Stimulated activated naive CD4-positive, alpha-beta T cell (primary cell): Measurements from ENCODE around the gene TKTL1.
A peak's percentile ranks its signal among the peaks of the same experiment; 100 is the strongest.
"Not testable (repeated sequence)": the region's sequence is repeated elsewhere in the genome, so short reads cannot be mapped to it uniquely, and the experiment has no call there.

Experiments
- DNase-seq, 6 experiments: peaks; one replicate each; lab custom pipeline; 2025; lab: John Stamatoyannopoulos, UW

TKTL1 gene, protein sequence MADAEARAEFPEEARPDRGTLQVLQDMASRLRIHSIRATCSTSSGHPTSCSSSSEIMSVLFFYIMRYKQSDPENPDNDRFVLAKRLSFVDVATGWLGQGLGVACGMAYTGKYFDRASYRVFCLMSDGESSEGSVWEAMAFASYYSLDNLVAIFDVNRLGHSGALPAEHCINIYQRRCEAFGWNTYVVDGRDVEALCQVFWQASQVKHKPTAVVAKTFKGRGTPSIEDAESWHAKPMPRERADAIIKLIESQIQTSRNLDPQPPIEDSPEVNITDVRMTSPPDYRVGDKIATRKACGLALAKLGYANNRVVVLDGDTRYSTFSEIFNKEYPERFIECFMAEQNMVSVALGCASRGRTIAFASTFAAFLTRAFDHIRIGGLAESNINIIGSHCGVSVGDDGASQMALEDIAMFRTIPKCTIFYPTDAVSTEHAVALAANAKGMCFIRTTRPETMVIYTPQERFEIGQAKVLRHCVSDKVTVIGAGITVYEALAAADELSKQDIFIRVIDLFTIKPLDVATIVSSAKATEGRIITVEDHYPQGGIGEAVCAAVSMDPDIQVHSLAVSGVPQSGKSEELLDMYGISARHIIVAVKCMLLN

GRCh38 chrX:154295664-154296310 is at the start of gene TKTL1:
TKTL1 (plus strand) TSS chrX:154295795; CDS start chrX:154295860, 65 bp downstream.
- DNase-seq = no peak

DNA sequence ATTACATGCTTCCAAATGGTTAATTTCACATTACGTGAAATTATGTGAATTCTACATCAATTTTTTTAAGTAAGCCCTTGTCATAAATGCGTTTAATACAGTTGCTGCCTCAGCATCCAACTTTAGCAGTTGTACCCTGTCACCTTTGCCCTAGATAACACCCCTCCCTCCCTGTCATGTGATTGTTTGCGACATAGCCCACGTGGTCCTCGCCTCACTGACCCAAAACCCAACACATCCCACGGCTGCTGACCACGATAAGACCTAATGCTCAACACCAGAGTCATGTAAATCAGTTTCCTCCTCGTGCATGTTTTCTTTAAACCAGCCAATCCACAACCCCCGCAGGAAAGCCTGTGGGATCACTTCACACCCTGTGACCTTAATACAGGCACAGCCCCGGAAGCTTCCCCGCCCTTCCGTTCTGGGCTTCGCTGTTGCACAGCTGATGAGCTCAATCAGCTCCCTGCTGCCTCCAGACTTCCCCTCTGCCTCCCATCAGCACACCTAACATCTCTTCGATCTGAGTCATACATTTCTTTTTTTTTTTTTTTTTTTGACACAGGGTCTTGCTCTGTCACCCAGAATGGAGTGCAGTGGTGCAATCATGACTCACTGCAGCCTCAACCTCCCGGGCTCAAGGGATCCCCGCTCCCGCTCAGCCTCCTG is 48.1 kb upstream of the TKTL1 start:
- DNase-seq = not testable (repeated sequence)

GRCh38 chrX:154248076-154248475 is 47.5 kb upstream of the TKTL1 start:
- DNase-seq = not testable (repeated sequence)

GRCh38 chrX:154257282-154257681 is 38.3 kb upstream of the TKTL1 start, which contains the start of gene OPN1MW3:
OPN1MW3 (plus strand) TSS chrX:154257582; CDS start chrX:154257620, 38 bp downstream.
- not testable (repeated sequence) for DNase-seq

- DNase-seq = not testable (repeated sequence)
These were observed 36.9 kb upstream of the TKTL1 start for GRCh38 chrX:154258711-154259110.

GRCh38 chrX:154263072-154263471 is 32.5 kb upstream of the TKTL1 start:
- DNase-seq = not testable (repeated sequence)

GRCh38 chrX:154269245-154269644 is 26.4 kb upstream of the TKTL1 start:
- not testable (repeated sequence) for DNase-seq

DNA sequence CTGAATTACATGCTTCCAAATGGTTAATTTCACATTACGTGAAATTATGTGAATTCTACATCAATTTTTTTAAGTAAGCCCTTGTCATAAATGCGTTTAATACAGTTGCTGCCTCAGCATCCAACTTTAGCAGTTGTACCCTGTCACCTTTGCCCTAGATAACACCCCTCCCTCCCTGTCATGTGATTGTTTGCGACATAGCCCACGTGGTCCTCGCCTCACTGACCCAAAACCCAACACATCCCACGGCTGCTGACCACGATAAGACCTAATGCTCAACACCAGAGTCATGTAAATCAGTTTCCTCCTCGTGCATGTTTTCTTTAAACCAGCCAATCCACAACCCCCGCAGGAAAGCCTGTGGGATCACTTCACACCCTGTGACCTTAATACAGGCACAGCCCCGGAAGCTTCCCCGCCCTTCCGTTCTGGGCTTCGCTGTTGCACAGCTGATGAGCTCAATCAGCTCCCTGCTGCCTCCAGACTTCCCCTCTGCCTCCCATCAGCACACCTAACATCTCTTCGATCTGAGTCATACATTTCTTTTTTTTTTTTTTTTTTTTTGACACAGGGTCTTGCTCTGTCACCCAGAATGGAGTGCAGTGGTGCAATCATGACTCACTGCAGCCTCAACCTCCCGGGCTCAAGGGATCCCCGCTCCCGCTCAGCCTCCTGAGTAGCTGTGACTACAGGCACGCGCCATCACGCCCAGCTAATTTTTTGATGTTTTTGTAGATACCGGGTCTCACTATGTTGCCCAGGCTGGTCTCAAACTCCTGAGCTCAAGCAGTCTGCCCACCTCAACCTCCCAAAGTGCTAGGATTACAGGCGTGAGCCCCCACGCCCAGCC is 10.9 kb upstream of the TKTL1 start:
- not testable (repeated sequence) for DNase-seq

DNA sequence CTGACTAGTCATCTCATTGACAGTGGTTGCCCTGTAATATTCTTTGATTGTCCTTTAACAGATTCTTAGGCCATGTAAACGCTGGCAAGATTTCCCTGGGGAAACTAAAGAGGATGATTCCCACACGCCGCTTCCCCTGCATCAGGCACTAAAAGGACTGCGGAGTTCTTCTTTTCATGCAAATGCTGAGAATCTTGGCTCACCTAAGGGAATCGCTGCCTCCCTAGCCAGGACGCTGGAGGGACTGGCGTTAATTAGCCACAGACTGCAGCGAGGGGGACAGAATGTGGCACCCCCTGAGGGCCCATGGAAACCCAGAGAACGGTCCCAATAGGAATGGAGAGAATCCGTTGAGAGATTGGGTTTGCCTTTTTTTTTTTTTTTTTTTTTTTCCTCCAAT is 9.2 kb upstream of the TKTL1 start:
- DNase-seq = not testable (repeated sequence)

DNA sequence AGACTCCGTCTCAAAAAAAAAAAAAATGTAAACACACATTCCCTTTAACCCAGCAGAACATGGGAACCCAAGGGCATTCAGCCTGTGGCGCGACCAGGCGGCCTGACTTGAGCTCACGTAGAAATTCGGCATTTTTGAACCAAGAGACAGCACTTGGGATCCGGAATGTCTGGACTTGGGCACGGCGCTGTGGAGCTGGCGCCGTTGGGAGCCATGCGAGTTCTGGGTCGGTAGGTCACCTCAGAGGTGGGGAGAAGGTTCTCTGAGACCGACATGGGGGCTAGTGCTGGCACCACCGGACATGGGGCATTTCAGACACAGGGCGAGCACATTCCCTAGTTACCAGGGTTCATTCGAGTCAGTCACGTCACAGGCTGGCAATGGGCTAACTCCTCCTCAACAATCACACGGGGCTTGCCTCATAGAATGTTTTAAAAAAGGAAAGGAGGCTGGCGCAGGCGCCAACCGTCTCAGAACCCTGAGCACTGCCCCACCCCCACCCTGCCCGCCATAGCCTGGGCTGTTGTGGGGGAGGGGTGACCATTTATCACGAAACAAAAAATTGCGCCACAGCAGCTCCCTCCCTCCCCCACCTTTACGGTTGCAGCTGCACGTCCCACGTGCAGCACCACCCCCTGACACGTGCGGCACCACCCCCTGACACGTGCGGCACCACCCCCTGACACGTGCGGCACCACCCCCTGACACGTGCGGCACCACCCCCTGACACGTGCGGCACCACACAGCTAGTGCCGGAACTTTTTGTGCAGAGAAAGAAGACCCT is 612 bp upstream of the TKTL1 start, which contains the start of gene TEX28:
Gene TEX28 (minus strand): TSS at position 334 of the 784 bp plus-strand sequence. CDS start 3,007 bp downstream, outside the sequence.
- DNase-seq = no peak

- DNase-seq = no peak
These were observed 1.1 kb downstream of the TKTL1 start for GRCh38 chrX:154296731-154297130.

GRCh38 chrX:154298312-154298711 is 2.7 kb downstream of the TKTL1 start:
- no peak for DNase-seq

- no peak for DNase-seq
These were observed 5.2 kb downstream of the TKTL1 start for GRCh38 chrX:154300816-154301215.

DNA sequence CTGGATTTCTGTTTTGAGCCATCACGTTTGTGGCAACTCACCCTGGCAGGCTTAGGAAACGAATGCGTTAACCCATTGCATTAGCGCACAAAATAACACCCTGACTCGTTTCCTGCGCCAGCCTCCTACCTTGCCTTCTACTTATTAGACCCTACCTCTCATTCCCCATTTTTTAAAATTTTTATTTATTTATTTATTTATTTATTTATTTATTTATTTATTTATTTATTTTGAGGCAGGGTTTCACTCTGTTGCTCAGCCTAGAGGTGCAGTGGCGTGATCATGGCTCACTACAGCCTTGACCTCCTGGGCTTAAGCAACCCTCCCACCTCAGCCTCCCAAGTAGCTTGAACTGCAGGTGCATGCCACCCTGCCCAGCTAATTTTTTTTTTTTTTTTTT is 7.4 kb downstream of the TKTL1 start:
- DNase-seq = not testable (repeated sequence)

- no peak for DNase-seq
These were observed 7.9 kb downstream of the TKTL1 start for GRCh38 chrX:154303476-154303875.

GRCh38 chrX:154304846-154305245 is 9.3 kb downstream of the TKTL1 start:
- no peak for DNase-seq

- no peak for DNase-seq
These were observed 10.1 kb downstream of the TKTL1 start for GRCh38 chrX:154305541-154306205.

- no peak for DNase-seq
These were observed 11.6 kb downstream of the TKTL1 start for GRCh38 chrX:154307202-154307601.

DNA sequence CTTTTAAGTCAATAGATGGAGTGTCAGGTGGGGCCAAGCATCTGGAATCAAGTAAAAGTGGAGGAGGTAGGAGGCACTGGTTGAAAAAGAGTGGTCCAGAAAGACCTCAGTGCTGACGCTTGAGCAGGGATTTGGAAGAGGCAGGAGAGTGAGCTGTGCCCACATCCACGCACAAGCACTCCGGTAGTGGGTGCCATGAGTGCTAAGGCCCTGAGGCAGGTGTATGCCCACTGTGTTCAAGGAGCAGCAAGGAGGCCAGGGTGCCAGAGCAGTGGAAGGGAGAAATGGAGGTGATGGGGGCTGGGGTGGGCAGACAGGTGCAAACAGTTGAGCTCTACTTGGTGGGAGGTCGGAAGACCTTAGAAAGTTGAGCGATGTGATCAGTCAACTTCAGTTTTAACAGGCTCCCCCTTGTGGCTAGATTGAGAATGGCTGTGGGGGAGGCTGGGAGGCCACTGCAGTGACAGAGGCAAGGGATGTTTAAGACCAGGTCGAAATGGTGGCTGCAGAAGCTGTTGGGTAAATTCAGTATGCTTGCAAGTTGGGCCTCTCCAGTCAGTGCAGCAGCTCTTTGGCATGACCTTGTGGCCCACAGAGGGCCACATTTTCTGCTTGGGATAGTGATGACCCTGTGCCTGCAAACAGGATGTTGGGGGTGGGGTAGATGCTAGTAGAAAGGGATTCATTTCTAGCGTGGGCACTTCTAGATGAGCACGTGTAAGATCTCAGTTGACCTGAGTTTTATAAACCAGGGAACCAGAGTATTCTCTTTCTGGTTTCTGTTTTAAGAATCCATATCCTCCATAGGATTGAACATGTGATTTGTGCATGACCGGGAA is 12.7 kb downstream of the TKTL1 start:
- DNase-seq = peak; percentile 45 to 83 (median 65)
